Calu3 (cell line): Measurements from ENCODE around the gene CEACAM18. TPM values are rescaled to one million over a fixed set of nuclear protein-coding genes. Genes with fewer than 3 reads are reported as not detected.

Experiments used
- BruUV-seq: library from RNA; stranded (reverse); fragments of 400-500 nt; replicated peaks from 2 replicates; lab custom pipeline; 2021; lab: Mats Ljungman, UMichigan
- CTCF ChIA-PET: fragments of 300-600 bp; sonication (Branson Sonifier 250); formaldehyde crosslinking; loops from one replicate; lab custom pipeline; 2022; ENCODE audit warnings: antibody characterized with exemption; lab: Charles Lee
- DNase-seq: peaks from one replicate; pipeline ENCODE4 v3.0.0; 2022
- H3K27ac Mint-ChIP-seq: one replicate; pipeline ENCODE4 v1.8.0; 2022; ENCODE audit warnings: mixed read lengths; ENCODE audit not compliant: unreplicated experiment
- H3K27me3 Mint-ChIP-seq: one replicate; pipeline ENCODE4 v1.8.0; 2022; ENCODE audit warnings: mixed read lengths; ENCODE audit not compliant: unreplicated experiment
- H3K36me3 Mint-ChIP-seq: one replicate; pipeline ENCODE4 v1.8.0; 2022; ENCODE audit warnings: mild to moderate bottlenecking, moderate library complexity, mixed read lengths; ENCODE audit not compliant: insufficient read depth, unreplicated experiment
- H3K4me1 Mint-ChIP-seq: one replicate; pipeline ENCODE4 v1.8.0; 2022; ENCODE audit warnings: mild to moderate bottlenecking, low read depth, mixed read lengths; ENCODE audit not compliant: unreplicated experiment
- H3K4me3 Mint-ChIP-seq: one replicate; pipeline ENCODE4 v1.8.0; 2022; ENCODE audit warnings: mild to moderate bottlenecking, low read depth, moderate library complexity, mixed read lengths; ENCODE audit not compliant: unreplicated experiment
- H3K9me3 Mint-ChIP-seq: one replicate; pipeline ENCODE4 v1.8.0; 2022; ENCODE audit warnings: low read depth, mixed read lengths; ENCODE audit not compliant: unreplicated experiment
- CTCF ChIP-seq: fragments of 200-600 bp; IDR thresholded peaks from one replicate; pipeline ENCODE4 v1.8.0; 2022; ENCODE audit warnings: antibody characterized with exemption; ENCODE audit not compliant: unreplicated experiment
- intact Hi-C: fragments of 100-400 bp; cut with micrococcal nuclease; formaldehyde crosslinking; loops from one replicate; pipeline ENCODE4 v1.10.0; 2022; ENCODE audit not compliant: unreplicated experiment
- total RNA-seq: library from RNA; stranded (reverse); gene quantifications from 2 replicates; pipeline ENCODE4 v1.2.3, GENCODE V29; 2022

The CEACAM18 gene
- total RNA-seq, 1 experiment from 2014 or later, result not detected

GRCh38 chr19:51488491-51488890 is 10.2 kb downstream of the CEACAM18 start:
- H3K36me3 Mint-ChIP-seq, result no peaks in the 10 kb centered on the region
- H3K27me3 Mint-ChIP-seq, result peaks cover 24% of the 10 kb centered on the region
- no peaks in the 10 kb centered on the region for H3K4me1 Mint-ChIP-seq
- TF ChIP-seq CTCF, result no peak
- no peak overlapping the region for H3K27ac Mint-ChIP-seq
- CTCF ChIA-PET, result interaction anchor here (0.5 kb wide), 1 partner anchor 200 kb away, joined by 3 read pairs; no protein-coding TSS in a partner anchor
- H3K9me3 Mint-ChIP-seq, result peaks cover 9% of the 10 kb centered on the region
- BruUV-seq, result no TSS peak
- no peak for DNase-seq
- intact Hi-C loops, result no loop called here
- H3K4me3 Mint-ChIP-seq, result no peak overlapping the region

- CTCF ChIA-PET, result interaction anchor here (0.6 to 0.7 kb wide), 2 partner anchors 273 to 1066 kb away, joined by 4 to 8 read pairs; no protein-coding TSS in a partner anchor
- TF ChIP-seq CTCF, result no peak
- peaks cover 9% of the 10 kb centered on the region for H3K9me3 Mint-ChIP-seq
- H3K27me3 Mint-ChIP-seq, result peaks cover 27% of the 10 kb centered on the region
- no peaks in the 10 kb centered on the region for H3K36me3 Mint-ChIP-seq
- intact Hi-C loops, result no loop called here
- no peak overlapping the region for H3K27ac Mint-ChIP-seq
- no peak overlapping the region for H3K4me3 Mint-ChIP-seq
- no peaks in the 10 kb centered on the region for H3K4me1 Mint-ChIP-seq
- no TSS peak for BruUV-seq
- DNase-seq, result no peak
Observed at GRCh38 chr19:51489113-51489512, 10.8 kb downstream of the CEACAM18 start.

GRCh38 chr19:51490676-51491075 is 12.3 kb downstream of the CEACAM18 start:
- Mint-ChIP-seq H3K4me1 (no peaks in the 10 kb centered on the region), H3K9me3 (peaks cover 9% of the 10 kb centered on the region), H3K27me3 (peaks cover 32% of the 10 kb centered on the region), H3K36me3 (no peaks in the 10 kb centered on the region), H3K4me3 (no peak overlapping the region), H3K27ac (no peak overlapping the region)
- intact Hi-C loops, result no loop called here
- TF ChIP-seq CTCF, result no peak
- CTCF ChIA-PET, result no interaction called here
- no TSS peak for BruUV-seq
- no peak for DNase-seq

- peaks cover 6% of the 10 kb centered on the region for H3K9me3 Mint-ChIP-seq
- no TSS peak for BruUV-seq
Observed at GRCh38 chr19:51491586-51491985, 13.2 kb downstream of the CEACAM18 start.

More at GRCh38 chr19:51491586-51491985, 13.2 kb downstream of the CEACAM18 start:
- Mint-ChIP-seq H3K27ac (no peak overlapping the region), H3K27me3 (peaks cover 32% of the 10 kb centered on the region), H3K4me3 (no peak overlapping the region), H3K36me3 (no peaks in the 10 kb centered on the region), H3K4me1 (no peaks in the 10 kb centered on the region)
- intact Hi-C loops, result no loop called here
- CTCF ChIA-PET, result no interaction called here
- no peak for TF ChIP-seq CTCF
- no peak for DNase-seq
